ENCODE results near the gene ABTB2. TPM values are rescaled to one million over a fixed set of nuclear protein-coding genes. Genes with fewer than 3 reads are reported as not detected.

The ABTB2 gene
- total RNA-seq, 1 donor from 2014 or later: 3.2 TPM

DNA sequence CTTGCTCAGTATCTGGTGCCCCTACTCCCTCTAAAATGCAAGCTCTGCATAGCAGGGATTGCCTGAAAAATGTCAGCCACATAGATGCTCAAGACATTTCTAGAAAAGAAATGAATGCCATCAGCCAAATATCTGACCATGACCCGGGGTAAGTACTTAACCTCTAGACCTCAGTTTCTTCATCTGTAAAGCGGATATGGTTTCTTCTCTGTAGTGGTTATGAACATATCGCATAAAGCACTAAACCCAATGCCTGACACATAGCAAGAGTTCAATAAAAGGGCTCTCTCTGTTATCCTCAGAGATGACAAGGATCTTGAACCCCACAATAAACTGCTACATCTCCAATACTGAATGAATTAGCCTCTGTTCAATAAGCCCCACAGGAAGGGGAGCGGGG, 122.6 kb downstream of the ABTB2 start:
- peaks cover 7% of the 10 kb centered on the region for H3K4me1 ChIP-seq
- H3K27ac ChIP-seq: no peak overlapping the region
- no peaks in the 10 kb centered on the region for H3K36me3 ChIP-seq
- H3K4me3 ChIP-seq: no peak overlapping the region
- TF ChIP-seq, protein P1, sequence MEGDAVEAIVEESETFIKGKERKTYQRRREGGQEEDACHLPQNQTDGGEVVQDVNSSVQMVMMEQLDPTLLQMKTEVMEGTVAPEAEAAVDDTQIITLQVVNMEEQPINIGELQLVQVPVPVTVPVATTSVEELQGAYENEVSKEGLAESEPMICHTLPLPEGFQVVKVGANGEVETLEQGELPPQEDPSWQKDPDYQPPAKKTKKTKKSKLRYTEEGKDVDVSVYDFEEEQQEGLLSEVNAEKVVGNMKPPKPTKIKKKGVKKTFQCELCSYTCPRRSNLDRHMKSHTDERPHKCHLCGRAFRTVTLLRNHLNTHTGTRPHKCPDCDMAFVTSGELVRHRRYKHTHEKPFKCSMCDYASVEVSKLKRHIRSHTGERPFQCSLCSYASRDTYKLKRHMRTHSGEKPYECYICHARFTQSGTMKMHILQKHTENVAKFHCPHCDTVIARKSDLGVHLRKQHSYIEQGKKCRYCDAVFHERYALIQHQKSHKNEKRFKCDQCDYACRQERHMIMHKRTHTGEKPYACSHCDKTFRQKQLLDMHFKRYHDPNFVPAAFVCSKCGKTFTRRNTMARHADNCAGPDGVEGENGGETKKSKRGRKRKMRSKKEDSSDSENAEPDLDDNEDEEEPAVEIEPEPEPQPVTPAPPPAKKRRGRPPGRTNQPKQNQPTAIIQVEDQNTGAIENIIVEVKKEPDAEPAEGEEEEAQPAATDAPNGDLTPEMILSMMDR (IDR thresholded peaks at IDR 0.05): no peak
- intact Hi-C loops (cut with DNase I): no loop called here
- DNase-seq (no peak), ATAC-seq (no peak)
- no peaks in the 10 kb centered on the region for H3K27me3 ChIP-seq
- no peaks in the 10 kb centered on the region for H3K9me3 ChIP-seq

DNA sequence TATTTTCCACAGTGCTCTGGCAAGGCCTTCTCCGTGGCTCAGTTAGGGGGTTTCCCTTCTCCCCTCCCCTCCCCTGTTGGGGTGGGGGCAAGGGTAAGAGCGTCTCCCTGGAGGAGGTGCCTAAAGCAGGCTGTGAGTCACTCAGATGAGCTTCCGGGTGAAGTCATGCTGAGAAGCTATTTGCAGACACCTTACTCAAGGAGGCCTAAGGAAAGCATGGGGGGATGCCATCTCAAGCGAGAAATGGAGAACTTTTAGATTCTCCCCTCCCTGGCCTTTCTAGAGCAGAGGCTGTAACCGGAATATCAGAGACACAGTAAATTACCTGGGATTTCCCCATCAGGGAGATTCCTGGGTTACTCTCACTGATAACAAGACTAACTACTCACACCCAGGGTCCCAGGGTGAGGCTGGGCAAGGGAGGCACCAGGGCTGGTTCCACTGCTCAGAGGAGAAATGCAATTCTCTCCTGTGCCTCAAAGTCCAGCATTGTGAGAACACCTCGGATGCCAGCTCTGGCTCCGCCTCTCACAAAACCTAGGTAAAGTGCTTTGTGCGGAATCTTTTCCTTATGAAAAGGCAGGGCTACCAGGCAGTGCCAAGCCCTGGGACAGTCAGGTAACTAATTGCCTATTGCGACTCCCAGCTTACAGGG, 123.6 kb downstream of the ABTB2 start:
- Histone ChIP-seq H3K27ac (peak overlapping the region; percentile 42), H3K36me3 (no peaks in the 10 kb centered on the region), H3K27me3 (no peaks in the 10 kb centered on the region), H3K4me3 (no peak overlapping the region), H3K9me3 (no peaks in the 10 kb centered on the region), H3K4me1 (peaks cover 7% of the 10 kb centered on the region)
- TF ChIP-seq, protein P1 (IDR thresholded peaks at IDR 0.05): no peak
- intact Hi-C loops (cut with DNase I): no loop called here
- ATAC-seq: peak; percentile 92
- no peak for DNase-seq

GRCh38 chr11:34233215-34233614, 124.6 kb downstream of the ABTB2 start:
- DNase-seq (no peak), ATAC-seq (no peak)
- Histone ChIP-seq H3K36me3 (no peaks in the 10 kb centered on the region), H3K27ac (no peak overlapping the region), H3K9me3 (no peaks in the 10 kb centered on the region), H3K4me1 (peaks cover 7% of the 10 kb centered on the region), H3K4me3 (no peak overlapping the region), H3K27me3 (no peaks in the 10 kb centered on the region)
- TF ChIP-seq, protein P1 (IDR thresholded peaks at IDR 0.05): no peak
- intact Hi-C loops (cut with DNase I): no loop called here

- TF ChIP-seq, protein P1 (IDR thresholded peaks at IDR 0.05): no peak
- no peak for DNase-seq
- Histone ChIP-seq H3K4me1 (peaks cover 7% of the 10 kb centered on the region), H3K36me3 (no peaks in the 10 kb centered on the region), H3K27me3 (no peaks in the 10 kb centered on the region), H3K27ac (no peak overlapping the region), H3K9me3 (no peaks in the 10 kb centered on the region), H3K4me3 (no peak overlapping the region)
- ATAC-seq: no peak
- intact Hi-C loops (cut with DNase I): no loop called here
Measured at GRCh38 chr11:34232807-34233206, 125.0 kb downstream of the ABTB2 start.

GRCh38 chr11:34226210-34226609, 131.6 kb downstream of the ABTB2 start:
- Histone ChIP-seq H3K4me1 (no peaks in the 10 kb centered on the region), H3K27me3 (no peaks in the 10 kb centered on the region), H3K9me3 (no peaks in the 10 kb centered on the region), H3K27ac (no peak overlapping the region), H3K4me3 (no peak overlapping the region), H3K36me3 (no peaks in the 10 kb centered on the region)
- DNase-seq (no peak), ATAC-seq (peak; percentile 53)
- intact Hi-C loops (cut with DNase I): no loop called here
- TF ChIP-seq, protein P1 (IDR thresholded peaks at IDR 0.05): no peak

DNA sequence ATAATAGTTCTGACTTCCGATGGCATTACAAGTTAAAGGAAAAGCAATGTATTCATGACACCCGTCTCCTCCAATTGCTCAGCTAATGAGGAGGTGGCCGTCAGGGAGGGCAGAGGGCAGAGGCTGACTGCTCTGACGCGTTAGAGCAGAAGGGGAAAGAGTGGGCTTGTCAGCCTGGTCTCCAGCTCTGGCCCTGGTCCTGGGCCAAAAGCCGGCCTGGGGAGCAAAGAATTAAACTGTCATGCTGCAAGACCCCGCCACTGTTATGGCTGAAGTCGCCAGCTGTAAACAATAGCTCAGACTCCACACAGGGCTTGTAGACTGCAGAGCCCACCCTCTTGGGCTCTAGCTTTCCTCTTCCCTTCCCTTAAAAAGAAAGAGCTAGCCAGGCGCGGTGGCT, 132.7 kb downstream of the ABTB2 start:
- Histone ChIP-seq H3K27ac (no peak overlapping the region), H3K27me3 (no peaks in the 10 kb centered on the region), H3K36me3 (no peaks in the 10 kb centered on the region), H3K9me3 (no peaks in the 10 kb centered on the region), H3K4me3 (no peak overlapping the region), H3K4me1 (no peaks in the 10 kb centered on the region)
- intact Hi-C loops (cut with DNase I): no loop called here
- DNase-seq (no peak), ATAC-seq (no peak)
- TF ChIP-seq, protein P1 (IDR thresholded peaks at IDR 0.05): no peak
